Measurements from ENCODE around the gene NFATC1.

The NFATC1 gene

DNA sequence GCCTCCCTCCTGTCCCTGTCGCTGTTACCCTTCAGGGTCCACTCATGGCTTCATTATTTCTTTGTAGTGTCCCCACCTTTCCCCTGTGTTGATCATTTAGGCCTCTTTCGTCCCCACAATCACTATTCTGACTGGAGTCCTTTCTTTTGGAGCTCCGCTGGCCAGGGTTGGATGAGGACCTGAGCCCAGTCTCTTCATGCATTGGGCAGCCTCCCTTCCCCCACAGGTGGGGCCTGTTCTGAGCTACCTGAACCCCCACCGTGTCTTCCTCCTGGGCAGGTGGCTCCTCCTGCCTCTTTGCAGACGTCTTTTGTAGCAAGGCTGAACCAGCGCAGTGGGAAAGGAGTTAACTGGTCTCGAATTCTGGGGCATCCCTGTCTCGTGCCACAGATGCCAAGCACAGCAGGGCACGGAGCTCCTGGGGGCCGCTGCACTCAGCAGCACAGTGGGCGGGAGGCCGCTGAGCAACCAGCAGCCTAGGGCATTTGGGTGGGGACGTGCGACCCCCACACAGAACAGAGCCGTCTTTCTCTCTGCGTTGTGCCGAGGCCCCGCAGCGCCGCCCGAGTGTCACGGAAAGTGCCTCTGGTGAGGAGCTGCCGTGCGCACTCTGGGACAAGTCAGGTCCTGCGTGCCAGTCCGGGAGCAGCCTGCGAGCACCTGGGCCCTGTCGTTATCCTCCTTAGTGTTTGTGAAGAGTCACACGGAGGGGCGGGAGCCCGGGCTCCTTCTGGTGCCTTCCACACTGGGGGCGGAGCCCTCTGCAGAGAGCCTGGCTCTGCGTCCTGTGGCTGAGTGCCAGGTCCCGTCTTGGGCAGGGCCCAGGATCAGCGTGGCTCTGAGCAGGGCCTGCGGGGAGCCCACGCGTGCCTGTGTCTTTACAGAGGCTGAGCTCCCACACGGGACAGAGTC lies 130.1 kb downstream of the NFATC1 start:
- peak; percentile 23 for DNase-seq

GRCh38 chr18:79526468-79527460 lies 131.0 kb downstream of the NFATC1 start:
- DNase-seq: peak; percentile 20

DNA sequence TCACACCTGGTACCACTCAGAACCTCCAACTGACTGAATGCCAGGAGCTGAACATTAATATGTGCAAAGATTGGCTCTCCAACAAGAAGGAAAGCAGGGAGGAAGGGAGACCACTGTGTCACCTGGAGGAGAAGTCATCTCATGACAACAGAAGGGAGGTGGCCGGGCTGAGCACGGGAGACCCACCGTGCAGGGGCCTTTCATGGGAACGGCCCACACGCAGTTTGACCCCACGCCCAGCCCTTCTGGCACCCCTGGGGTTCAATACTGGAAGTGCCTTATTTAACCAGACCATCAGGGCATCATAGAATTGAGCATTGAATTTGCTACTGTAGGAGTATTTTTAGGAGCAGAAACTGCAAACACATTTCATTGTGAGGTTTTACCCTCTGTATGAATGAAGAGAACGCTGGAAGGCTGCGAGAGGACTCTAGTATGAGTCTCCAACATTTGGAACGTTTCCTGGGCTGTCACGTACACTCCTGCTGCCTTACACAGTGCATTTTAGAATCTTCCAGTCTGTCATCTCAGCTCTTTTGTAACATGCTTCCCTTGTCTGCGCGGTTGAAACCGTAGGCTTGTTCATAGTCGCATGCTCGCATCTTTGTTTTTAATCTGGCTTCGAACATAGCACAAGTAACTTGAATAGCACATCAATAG lies 132.1 kb downstream of the NFATC1 start:
- peak; percentile 22 for DNase-seq

- no peak for DNase-seq
Observed at GRCh38 chr18:79528316-79528695, 132.6 kb downstream of the NFATC1 start.

DNA sequence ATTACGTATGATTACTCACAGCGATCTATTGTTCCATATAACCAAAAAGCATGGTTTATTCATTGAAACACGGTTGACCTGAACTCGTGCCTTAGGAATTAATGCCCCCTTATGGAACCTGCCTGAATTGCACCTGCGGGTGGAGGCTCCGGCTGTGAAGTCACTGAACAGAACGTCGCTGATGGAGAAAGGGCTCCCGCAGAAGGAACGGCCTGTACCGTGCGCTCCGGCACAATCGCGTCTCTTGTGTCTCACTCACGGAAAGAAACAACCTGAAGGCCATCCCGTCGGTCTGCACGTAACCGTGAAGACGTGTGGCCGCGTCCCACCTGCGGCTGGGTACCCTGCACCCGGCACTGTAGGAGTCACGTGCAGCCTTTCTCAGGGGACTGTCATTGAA lies 133.1 kb downstream of the NFATC1 start:
- peak; percentile 83 for DNase-seq

GRCh38 chr18:79529296-79529695 lies 133.6 kb downstream of the NFATC1 start:
- DNase-seq: peak; percentile 12

DNA sequence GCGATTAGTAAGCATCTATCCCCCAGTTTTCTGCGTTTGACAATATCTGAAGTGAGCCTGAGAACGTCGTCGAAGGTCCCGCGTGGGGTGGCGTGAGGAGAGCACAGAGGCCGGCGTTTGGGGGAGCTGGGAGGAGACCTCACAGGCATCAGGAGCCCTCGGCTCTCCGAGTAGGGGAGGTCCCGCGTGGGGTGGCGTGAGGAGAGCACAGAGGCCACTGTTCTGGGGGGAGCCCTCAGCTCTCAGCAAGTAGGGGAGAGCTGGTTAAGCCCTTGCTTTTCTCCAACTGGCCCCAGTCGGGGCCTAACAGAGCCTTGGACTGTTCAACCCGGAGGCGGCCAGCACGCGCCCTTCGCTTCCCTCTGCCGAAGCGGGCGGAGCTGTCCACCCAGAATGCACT lies 134.3 kb downstream of the NFATC1 start:
- DNase-seq: no peak

DNA sequence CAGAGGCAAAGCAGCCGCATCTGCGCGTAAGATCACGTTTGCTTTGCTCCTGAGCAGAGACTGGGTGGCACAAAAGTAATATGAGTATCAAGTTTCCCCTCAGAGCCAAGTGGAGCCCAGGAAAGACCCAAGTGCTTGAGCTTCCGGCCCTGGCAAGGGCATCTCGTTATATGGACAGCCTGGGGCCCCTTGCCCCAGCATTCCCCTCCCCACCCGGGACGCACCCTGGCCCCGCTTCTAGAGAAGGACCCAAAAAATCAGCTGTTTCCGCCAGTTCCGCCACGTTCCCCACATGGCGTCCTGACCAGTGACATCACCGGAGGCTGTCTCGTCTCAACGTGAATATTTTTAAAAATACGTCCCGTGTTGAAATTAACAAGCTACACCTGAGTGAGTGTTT lies 135.1 kb downstream of the NFATC1 start:
- DNase-seq: no peak

DNA sequence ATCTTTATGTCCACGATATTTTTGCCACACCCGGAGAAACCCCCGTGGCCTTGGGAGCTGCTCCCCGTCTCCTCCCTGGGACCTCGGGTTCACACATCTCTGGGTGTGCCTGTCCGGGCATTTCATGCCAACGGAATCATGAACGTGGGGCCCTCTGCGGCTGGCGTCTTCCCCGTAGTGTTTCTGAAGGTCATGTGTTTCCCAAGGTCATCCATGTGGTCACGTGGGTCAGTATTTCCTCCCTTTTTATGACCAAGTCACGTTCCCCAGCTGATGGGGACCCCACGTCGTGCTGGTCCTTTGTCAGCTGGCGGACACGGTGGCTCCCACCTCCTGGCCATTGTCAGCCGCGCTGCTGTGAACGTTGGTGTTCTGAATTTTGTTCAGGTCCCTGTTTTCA lies 135.7 kb downstream of the NFATC1 start:
- DNase-seq: no peak

DNA sequence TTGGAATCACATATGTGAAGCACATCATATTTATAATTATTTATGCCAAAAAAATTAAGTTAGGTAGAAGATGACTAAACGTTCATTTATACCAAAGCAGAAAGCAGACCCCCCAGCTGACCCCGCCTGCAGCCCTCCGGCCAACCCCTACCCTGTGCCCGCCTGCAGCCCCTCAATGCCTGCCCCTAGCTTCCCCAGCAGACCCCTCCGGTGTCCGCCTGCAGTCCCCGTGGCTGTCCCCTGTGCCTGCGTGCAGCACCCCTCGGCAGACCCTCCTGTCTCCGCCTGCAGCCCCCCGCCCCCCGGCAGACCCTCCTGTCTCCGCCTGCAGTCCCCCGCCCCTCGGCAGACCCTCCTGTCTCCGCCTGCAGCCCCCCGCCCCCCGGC lies 136.2 kb downstream of the NFATC1 start:
- DNase-seq: no peak

- DNase-seq: no peak
Observed at GRCh38 chr18:79532313-79533007, 136.7 kb downstream of the NFATC1 start.

DNA sequence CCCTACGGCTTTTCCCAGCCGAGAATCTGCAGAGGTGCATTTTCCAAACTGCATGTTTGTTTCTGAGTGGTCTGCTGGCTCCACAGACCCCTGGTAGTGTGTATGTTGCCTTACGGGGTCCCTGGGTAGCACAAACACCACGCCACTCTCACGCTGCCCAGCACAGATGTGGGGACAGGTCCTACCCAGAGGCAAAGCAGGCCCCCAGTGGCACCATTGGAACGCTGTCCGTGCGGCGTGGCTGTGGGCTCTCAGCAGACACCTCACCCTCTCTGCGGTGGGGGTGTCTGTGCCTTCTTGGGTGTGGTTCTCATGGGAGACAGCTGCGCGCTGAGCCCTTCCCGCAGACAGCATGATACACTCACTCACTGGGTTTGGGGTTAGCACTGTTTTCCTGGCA lies 137.4 kb downstream of the NFATC1 start:
- no peak for DNase-seq

- no peak for DNase-seq
Observed at GRCh38 chr18:79533591-79533990, 137.9 kb downstream of the NFATC1 start.

DNA sequence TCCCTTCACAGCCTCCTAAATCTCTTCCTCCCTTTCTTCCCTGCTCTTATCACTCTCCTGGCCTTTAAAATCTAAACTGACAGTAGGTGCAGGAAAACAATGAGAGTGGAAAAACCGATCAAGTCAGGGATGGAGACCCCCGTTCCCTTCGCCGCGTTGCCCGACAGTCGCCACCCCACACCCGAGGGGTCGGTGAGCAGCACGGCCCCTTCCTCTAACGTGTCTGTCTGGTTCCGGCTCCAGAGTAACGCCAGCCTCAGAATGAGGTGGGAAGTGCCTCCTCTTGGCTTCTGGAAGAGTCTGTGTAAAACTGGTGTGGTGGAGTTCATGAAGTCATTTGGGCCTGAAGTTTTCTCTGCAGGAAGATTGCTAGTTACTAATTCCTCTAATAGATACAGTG lies 138.6 kb downstream of the NFATC1 start:
- DNase-seq: no peak

DNA sequence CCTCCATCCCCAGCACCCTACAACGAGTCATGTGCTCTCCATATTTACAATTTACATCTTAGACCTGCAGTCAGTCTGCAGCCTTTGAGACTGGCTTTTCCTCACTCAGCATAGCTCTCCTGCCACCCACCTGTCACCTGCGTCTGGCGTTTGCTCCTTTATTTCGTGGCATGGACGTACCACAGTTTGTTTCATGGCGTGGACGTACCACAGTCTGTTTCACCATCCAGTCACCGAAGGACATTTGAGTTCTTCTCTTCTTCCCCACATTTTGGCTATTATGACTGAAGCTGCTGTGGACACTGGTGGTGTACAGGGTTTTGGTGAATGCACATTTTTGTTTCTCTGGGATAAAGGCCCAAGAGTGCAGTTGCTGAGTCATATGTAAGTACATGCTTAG lies 142.0 kb downstream of the NFATC1 start:
- no peak for DNase-seq

GRCh38 chr18:79538635-79539034 lies 142.9 kb downstream of the NFATC1 start:
- no peak for DNase-seq

GRCh38 chr18:79540161-79540903 lies 144.6 kb downstream of the NFATC1 start:
- DNase-seq: no peak

- DNase-seq: no peak
Observed at GRCh38 chr18:79540904-79541282, 145.2 kb downstream of the NFATC1 start.

DNA sequence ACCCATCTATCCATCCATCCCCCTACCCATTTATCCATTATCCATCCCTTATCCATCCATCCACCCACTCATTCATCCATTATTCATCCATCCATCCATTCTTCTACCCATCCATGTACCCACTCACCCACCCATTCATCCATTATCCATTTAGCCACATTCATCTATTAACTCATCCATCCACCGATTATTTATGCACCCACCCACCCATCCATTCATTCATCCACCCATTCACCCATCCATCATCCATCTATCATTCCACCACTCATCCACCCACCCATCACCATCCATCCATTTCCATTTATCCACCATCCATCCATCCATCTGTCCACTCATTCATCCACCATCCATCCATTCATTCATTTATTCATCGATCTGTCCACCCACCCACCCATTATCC lies 146.5 kb downstream of the NFATC1 start:
- no peak for DNase-seq

GRCh38 chr18:79542876-79543750 lies 147.4 kb downstream of the NFATC1 start:
- no peak for DNase-seq

DNA sequence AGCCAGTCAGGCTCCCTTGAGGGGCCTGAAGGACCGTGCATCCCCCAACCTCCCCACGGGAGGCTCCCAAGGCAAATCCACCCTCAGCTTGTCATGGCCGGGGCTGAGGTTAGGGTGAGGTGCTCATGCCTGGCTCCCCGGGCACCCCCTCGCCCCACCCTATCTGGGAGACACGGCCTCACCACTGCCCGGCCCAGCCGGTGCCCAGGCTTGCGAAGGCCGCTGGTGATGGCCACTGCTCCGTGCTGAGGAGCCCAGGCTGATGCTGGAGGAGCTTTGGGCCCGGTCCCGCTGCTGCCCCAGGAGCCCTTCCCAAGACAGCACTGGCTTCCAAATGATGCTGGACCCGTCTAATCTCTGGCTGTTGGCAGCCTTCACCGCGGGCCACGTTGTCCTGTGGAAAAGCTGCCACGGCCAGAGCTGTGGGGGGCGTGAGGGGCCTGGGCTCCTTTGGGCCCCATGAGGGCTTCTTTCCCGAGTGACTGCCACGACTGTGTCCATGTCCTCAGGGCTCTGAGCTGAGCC lies 148.2 kb downstream of the NFATC1 start:
- no peak for DNase-seq

All from stimulated activated CD8-positive, alpha-beta memory T cell treated with anti-CD3 and anti-CD28 coated beads, Interleukin-4, amount 100 ng/mL, for 48 hours (primary cell).